Neural crest cell (in vitro differentiated cells): Measurements from ENCODE around the gene PSMD1. TPM values are rescaled to one million over a fixed set of nuclear protein-coding genes. Genes with fewer than 3 reads are reported as not detected.
"Not testable (repeated sequence)": the region's sequence is repeated elsewhere in the genome, so short reads cannot be mapped to it uniquely, and the experiment has no call there.

ENCODE experiments used
- DNase-seq: peaks from one replicate; pipeline ENCODE4 v3.0.0; 2021; ENCODE audit warnings: low read depth, mixed read lengths, low spot score
- H3K27ac Mint-ChIP-seq: one replicate; pipeline ENCODE4 v1.8.0; 2021; ENCODE audit warnings: mild to moderate bottlenecking, mixed read lengths; ENCODE audit not compliant: unreplicated experiment
- H3K27me3 Mint-ChIP-seq: 2 replicates; pipeline ENCODE4 v1.8.0; 2021; ENCODE audit warnings: low read depth, mild to moderate bottlenecking, mixed read lengths
- H3K36me3 Mint-ChIP-seq: 2 replicates; pipeline ENCODE4 v1.8.0; 2021; ENCODE audit warnings: low read depth, mild to moderate bottlenecking, mixed read lengths
- H3K4me1 Mint-ChIP-seq: 2 replicates; pipeline ENCODE4 v1.8.0; 2021; ENCODE audit warnings: mixed read lengths
- H3K4me3 Mint-ChIP-seq: one replicate; pipeline ENCODE4 v1.8.0; 2021; ENCODE audit warnings: mild to moderate bottlenecking, mixed read lengths
- H3K9me3 Mint-ChIP-seq: 2 replicates; pipeline ENCODE4 v1.8.0; 2021; ENCODE audit warnings: mixed read lengths
- CTCF ChIP-seq: fragments of 200-600 bp; sonication (generic); conservative IDR thresholded peaks from 2 replicates; pipeline ENCODE4 v1.5.0; 2021; ENCODE audit warnings: antibody characterized with exemption, mild to moderate bottlenecking
- total RNA-seq: library from RNA; stranded (reverse); gene quantifications from 2 replicates; pipeline ENCODE4 v1.2.1, GENCODE V29; 2021

Gene PSMD1
- total RNA-seq, 1 donor from 2014 or later = 128 TPM

DNA sequence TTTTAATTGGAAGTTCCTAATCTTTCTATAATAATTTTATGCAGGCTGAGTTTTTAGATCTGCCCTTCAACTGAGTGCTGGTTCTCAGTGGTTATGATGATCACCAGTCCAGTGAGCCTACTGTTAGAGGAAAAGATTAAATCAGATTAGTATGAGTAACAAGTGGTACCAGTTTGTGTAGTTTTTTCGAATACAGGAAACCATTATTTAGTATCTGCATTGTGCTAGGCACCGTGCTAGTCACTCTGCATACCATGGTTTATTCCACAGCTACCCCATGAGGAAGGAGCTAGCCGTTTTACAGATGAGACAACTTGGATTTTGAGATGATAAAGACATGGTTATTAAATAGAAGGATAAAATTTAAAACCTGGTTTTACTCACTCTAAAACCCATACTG is 6.1 kb downstream of the PSMD1 start:
- peaks cover 23% of the 10 kb centered on the region for H3K4me1 Mint-ChIP-seq
- H3K27me3 Mint-ChIP-seq = no peaks in the 10 kb centered on the region
- H3K36me3 Mint-ChIP-seq = peaks cover under 1% of the 10 kb centered on the region
- no peak for TF ChIP-seq CTCF
- H3K4me3 Mint-ChIP-seq = no peak overlapping the region
- H3K9me3 Mint-ChIP-seq = no peaks in the 10 kb centered on the region
- no peak for DNase-seq
- no peak overlapping the region for H3K27ac Mint-ChIP-seq

DNA sequence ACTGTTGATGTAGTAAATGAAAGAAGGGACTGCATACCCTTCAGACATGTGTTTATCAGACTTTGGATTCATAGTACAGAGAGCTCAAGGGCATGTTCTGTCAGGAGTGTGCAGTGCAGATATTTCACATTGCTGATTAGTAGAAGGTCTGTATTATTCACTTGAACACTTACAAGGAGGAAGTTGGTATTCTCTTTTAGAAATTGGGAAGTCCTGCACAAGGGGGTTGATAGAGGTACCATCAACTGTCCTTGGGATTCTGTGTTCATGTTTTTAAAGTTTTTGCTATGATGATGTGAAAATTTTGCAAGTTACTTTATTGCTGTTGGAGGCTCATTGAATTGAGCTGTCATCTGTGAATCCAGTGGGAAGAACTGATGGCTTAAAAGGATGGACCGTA is 6.7 kb downstream of the PSMD1 start:
- Mint-ChIP-seq H3K27me3 (no peaks in the 10 kb centered on the region), H3K9me3 (no peaks in the 10 kb centered on the region), H3K36me3 (peaks cover 3% of the 10 kb centered on the region), H3K27ac (no peak overlapping the region), H3K4me1 (peaks cover 18% of the 10 kb centered on the region), H3K4me3 (no peak overlapping the region)
- DNase-seq = no peak
- no peak for TF ChIP-seq CTCF

- Mint-ChIP-seq H3K9me3 (no peaks in the 10 kb centered on the region), H3K27me3 (no peaks in the 10 kb centered on the region), H3K4me3 (no peak overlapping the region), H3K27ac (no peak overlapping the region), H3K4me1 (no peaks in the 10 kb centered on the region), H3K36me3 (peaks cover 3% of the 10 kb centered on the region)
- no peak for TF ChIP-seq CTCF
- DNase-seq = no peak
Observed at GRCh38 chr2:231065966-231066365, 9.3 kb downstream of the PSMD1 start.

- not testable (repeated sequence) for H3K4me3 Mint-ChIP-seq, H3K36me3 Mint-ChIP-seq, DNase-seq, H3K27me3 Mint-ChIP-seq, H3K9me3 Mint-ChIP-seq, H3K4me1 Mint-ChIP-seq
- peak overlapping the region; percentile 7 for H3K27ac Mint-ChIP-seq
Observed at GRCh38 chr2:231067531-231067930, 10.9 kb downstream of the PSMD1 start.

- peaks cover 5% of the 10 kb centered on the region for H3K36me3 Mint-ChIP-seq
- no peaks in the 10 kb centered on the region for H3K4me1 Mint-ChIP-seq
- no peak overlapping the region for H3K27ac Mint-ChIP-seq
- no peak overlapping the region for H3K4me3 Mint-ChIP-seq
- no peak for DNase-seq
- no peaks in the 10 kb centered on the region for H3K27me3 Mint-ChIP-seq
- TF ChIP-seq CTCF = no peak
- no peaks in the 10 kb centered on the region for H3K9me3 Mint-ChIP-seq
Observed at GRCh38 chr2:231068525-231069222, 12.0 kb downstream of the PSMD1 start.

GRCh38 chr2:231069379-231070054 is 12.8 kb downstream of the PSMD1 start:
- no peaks in the 10 kb centered on the region for H3K9me3 Mint-ChIP-seq
- no peaks in the 10 kb centered on the region for H3K27me3 Mint-ChIP-seq
- H3K4me3 Mint-ChIP-seq = no peak overlapping the region
- peaks cover 5% of the 10 kb centered on the region for H3K36me3 Mint-ChIP-seq
- no peak for TF ChIP-seq CTCF
- no peaks in the 10 kb centered on the region for H3K4me1 Mint-ChIP-seq
- DNase-seq = no peak
- H3K27ac Mint-ChIP-seq = no peak overlapping the region
